ENCODE results near the gene NCOR1.

The NCOR1 gene

DNA sequence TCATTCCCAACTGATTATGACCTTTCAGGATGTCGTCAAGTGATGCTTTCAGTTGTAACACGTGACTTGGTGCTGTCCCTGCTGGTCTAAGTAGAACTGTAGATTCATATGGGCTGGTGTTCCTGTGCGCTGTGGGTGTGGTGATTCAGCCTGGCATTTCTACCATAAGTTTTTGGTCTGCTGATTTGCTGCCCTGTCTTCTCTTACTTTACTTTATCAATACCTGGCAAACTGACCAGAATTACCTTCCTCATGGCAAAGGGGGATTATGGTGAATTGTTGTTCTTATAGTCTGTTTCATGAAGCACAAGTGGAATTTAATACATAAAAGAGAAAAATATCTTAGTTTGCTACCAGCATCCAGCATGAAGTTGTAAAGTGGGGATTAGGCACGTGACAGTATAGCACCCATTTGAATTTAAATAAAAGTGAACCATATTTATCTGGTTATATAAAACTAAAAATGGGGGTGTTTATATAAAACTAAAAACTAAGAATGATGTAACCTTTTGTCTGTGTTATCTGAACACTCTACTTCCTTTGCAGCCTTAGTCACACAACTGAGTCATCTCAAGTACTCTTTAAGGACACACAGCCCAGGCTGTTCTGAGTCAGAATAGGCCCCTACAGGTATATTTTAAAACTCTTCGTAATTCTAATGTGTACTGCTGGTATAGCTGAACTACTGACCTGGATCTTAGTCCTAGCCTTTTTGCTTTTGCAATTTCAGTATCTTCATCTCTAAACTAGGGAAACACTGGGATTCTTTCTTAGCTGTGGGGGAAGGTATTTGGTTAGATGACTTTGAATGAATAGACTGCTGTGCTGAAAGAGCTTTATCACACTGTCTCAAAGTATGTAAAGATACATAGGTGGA, 187.4 kb downstream of the NCOR1 start:
- peak; percentile 80 for DNase-seq (ENCODE audit: low read depth)

DNA sequence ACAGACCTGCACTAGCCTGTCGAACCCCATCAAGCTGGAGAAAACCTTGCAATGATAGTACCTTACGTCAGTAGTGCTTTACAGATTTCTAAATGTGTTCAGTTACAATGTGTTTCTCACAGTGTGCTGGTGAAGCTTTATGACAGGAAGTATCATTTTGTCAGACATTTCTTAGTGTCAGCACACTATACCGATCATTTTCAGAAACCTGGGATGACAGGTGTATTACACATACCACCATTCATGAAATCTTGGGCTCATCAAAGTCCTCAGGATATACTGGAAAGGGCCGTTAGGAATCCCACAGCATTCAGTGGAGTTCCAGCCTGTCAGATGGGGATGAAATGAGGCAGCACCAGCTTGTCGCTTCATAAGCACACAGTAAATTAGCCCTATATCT, 188.4 kb downstream of the NCOR1 start:
- no peak for DNase-seq (ENCODE audit: low read depth)

DNA sequence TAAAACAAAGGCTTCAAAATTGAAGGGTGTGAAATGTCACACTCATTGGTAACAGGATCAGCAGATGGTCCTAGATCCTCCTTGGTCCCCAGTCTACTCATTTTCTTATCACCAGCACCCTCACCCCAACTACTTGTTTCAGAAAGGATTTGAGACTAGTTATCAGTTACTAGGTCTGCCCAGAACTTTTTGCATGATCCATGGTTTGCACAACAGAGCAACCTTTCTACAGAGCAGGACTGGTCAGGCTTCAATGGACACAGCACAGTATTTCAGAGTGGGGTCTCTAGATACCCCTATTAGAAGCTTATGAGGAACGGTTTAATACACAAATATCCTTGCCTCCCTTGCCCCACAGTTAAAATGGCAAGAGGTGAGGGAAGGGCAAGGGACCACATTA, 190.1 kb downstream of the NCOR1 start:
- no peak for DNase-seq (ENCODE audit: low read depth)

DNA sequence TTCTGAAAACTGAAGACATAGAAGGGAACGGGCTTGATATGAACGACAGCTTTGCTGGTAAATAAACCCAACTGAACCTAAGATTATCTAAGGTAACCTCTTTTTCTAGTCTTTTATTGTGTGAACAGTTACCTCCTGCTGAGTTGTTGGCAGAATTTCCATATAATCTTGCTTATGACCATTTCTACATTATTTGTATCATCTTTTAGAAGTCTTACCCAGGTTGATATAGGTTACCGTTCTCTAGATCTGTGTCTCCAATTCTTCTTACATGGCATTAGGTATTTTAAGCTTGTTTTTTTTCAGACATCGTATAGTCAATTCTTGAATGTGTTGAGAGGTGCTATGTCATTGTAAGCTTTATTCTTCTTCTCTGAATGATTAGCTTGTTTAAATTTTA, 191.5 kb downstream of the NCOR1 start:
- no peak for DNase-seq (ENCODE audit: low read depth)

DNA sequence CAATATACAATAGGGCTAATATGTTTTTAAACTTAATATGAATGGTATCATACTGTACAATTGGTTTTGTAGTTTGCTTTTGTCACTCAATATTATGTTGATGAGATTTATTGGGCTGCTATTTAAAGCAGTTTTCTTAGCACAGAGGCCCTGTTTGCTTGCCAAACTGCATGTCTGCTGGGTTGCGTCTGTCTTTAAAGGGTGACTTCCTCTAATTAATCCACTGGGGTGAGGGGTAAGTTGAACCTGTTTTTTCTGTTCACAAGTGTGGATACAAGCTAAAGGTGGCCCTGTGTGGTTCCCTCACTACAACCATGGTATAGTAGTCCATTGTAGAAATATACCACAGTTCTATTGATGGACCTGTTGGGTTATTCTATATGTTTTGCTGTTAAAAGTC, 196.0 kb downstream of the NCOR1 start:
- DNase-seq (ENCODE audit: low read depth), result no peak

DNA sequence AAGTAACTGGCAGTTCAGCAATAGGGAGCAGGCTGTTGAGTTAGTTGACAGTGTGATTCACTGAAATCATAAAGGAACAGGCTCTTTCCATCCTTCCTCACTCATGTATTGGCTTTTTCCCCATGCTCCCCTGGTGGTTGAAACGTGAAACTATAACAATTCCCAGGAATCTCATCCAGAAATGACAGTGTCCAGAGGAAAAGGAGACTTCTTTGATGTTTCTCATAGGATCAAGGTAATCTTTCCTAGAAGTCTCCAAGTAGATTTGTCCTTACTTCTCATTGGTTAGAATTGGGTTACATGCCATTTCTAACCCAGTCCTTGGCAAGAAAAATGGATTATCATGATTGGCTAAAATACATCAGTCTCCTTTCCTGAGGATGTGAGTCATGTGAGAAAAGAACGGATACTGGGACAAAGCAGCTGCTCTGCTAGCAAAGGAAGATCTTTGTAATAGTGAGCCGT, 201.4 kb downstream of the NCOR1 start:
- peak; percentile 44 for DNase-seq (ENCODE audit: low read depth)

DNA sequence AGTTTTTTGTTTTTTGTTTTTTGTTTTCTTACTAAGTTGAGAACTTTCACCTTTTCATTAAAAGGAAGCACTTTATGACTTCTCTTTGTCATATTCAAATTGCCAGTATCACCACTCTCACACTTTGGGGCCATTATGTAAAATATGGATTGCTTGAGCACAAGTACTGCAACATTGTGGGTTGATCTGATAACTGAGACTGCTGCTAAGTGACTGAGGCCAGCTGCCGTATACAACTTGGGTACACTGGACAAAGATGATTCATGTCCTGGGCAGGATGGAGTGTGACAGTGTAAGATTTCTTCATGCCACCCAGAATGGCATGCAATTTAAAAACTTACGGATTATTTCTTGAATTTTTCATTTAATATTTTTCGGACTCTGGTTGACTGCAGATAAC, 207.9 kb downstream of the NCOR1 start:
- DNase-seq (ENCODE audit: low read depth), result no peak

DNA sequence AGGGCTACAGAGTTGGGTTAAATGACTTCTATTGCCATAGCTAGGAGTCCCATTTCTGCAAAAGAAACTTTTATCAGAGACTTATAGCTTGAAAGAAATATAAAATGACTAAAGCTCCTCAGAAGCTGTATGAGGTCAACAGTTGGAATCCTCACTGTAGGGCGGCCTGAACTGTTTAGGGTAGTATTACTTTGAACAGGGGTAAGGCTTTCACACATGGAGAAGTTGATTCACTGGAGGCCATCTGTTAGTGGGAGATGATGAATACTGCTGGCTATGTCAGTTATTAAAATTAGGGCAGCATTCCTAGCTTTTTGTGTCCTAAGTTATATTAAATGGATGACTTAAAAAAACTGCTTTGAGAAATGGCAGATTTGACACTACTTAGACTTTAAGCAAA, 209.7 kb downstream of the NCOR1 start:
- no peak for DNase-seq (ENCODE audit: low read depth)

DNA sequence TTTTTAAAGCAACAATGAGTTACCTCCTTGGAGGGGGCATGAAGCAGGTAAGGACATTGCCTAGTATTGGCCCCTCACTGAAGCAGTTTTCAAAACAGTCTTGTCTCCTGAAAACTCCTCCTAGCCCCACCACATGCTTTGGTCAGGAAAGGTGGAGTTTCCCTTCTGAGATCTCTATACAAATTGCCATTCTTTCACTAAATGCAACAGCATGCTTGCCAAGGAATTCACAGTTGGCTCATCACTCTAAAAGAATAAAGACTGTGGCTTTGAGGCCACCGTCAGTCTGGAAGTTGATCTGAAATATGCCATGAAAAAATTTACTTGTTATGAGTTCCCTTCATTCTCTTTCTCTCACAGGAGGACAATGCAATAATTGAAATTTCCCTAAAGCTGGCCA, 211.5 kb downstream of the NCOR1 start:
- no peak for DNase-seq (ENCODE audit: low read depth)

DNA sequence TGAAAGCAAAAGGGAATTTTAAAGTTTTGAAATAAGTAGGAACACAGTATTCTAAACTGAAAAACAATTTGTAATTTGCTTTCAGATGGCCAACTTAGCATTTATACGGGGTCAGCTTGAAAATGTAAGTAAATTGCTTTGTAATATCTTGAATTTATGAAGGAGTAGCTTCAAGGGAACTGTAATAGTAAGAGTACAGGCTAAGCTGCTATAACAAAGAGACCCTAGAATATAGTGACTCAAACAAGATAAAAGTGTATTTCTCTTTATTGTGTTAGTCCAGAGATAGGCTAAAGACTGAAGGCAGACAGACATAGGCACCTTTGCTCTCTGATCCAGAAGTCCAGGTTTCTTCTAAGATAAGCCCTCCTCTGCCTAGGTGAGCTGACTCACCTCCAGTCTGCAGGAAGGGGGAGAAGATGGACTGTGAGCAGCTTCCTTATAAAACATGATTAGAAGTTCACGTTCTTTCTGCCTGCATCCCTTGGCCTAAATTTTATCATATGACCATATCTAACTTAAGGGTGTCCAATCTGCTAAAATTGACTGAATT, 212.6 kb downstream of the NCOR1 start:
- DNase-seq (ENCODE audit: low read depth), result no peak

DNA sequence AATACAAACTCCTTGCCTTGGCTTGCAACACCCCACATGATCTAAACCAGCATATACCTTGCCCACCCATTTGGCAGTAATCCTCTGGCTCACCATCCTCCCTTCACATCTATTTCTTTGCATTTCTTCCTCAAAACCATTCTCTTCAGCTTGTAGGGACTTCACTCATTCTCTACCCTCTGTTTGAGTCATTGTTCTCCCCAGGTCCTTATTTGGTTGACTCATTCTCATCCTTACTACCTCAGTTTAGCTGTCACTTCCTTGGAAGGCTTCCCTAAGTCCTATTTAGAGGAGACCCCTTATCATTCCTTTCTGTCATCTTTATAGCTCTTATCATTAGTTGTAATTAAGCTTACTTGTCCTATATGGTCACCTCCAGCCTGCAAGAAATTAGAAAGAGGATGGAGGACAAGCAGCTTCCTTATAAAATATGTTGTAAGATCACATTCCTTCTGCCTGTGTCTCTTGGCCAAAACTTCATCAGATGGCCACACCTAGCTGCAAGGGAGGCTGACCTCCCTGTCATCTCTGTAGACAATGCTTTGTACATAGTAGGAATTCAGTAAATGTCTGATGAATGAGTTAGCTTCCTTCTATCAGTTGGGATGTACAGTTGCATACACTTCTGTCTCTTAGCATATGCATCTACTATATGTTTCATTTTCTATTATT, 214.0 kb downstream of the NCOR1 start:
- DNase-seq (ENCODE audit: low read depth), result no peak

DNA sequence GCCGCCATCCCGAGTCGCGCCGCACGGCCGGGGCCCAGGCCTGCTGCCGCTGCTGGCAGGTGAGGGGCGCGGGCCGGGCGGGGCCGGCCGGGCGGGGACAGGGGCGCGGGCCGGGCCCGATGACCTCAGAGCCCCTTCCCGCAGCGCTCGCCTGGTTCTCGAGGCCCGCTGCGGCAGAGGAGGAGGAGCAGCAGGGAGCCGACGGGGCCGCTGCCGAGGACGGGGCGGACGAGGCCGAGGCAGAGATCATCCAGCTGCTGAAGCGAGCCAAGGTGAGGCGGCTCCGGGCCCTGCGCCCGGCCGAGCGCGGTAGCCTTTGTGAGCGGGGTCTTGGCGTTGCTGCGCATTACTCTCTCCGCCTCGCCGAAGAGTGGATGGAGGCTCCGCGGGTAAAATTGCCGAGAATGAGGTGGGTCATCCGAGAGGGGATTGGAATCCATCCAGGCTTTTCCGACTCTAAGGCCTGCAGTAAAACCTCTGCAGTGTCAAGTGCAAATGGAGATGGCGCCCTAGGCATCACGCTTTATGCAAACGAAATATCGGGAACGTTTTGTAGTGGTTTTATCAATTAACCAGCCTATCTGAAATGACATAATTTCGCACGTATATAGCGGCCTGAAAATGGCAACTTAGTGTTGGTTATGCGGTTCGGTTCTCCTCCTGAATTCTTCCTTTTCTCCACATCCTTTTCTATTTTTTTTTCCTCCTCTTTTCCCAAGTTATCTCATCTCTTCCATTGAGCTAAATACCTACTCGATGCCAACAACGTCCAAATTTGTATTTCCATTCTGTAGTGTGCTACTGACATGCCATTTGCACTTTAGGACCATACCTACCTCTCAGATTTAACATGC, 215.1 kb downstream of the NCOR1 start:
- no peak for DNase-seq (ENCODE audit: low read depth)

DNA sequence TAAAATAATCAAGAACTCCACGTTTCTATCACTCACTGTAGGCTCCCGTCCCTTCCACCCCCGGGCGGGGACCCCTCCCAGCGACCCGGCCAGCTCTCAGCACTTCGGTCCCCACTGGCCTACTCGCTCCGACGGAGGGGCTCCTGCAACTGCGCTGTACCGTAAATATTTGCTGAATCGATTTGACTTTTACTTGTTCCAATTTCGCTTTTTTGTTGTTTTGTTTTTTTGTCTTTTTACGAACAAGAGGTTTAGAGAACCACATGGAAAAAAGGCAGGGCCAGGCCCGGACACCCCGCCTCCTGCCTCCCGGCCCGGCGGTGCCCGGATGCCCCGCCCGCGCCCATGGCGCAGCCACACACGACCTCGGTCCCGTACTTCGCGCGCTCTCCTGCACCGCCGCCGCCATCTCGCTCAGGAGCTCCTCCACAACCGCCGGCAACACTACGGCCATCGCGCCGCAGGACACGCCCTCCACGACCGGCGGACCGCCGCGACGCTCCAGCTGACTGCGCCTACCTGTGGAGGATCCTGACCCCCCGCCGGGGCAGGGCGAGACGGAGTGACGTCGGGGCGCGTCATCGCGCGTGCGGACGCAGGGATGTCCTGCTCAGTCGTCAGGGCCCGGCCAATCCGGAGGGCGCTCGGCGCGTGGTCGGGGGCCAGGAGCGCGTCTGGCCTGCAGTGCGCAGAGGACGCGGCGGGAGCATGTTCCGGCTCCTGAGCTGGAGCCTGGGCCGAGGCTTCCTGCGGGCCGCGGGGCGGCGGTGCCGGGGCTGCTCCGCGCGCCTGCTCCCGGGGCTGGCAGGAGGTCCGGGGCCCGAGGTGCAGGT, 216.0 kb downstream of the NCOR1 start, which contains the start of the genes TTC19 and ZSWIM7:
TTC19 (plus strand) TSS at position 684 of the 833 bp plus-strand sequence; CDS start at position 709, 25 bp downstream.
ZSWIM7 (minus strand) TSS at position 564 of the 833 bp plus-strand sequence; CDS start at position 454, 110 bp downstream.
- peak; percentile 79 for DNase-seq (ENCODE audit: low read depth)

DNA sequence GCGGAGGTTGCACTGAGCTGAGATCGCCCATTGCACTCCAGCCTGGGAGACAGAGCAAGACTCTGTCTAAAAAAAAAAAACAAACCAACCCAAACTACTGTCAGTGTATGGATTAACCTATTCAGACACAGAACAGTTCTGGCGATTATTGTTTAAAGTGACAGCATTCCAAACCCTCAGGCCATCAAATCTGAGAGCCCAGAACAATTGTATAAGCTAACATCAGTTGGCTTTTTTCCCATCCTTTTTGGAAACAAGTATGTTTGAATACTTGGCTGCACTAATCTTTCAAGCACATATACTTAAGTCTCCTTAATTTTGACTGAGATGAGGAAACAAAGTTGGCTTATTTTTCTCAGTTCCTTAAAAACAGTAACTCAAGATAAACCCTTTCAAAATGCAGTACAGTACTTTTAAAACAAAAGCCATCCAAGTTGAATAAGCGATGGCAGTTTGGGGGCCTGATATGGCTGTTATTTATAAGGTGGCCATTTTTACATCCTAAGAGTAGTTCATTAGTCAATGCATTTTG, 217.2 kb downstream of the NCOR1 start:
- no peak for DNase-seq (ENCODE audit: low read depth)

DNA sequence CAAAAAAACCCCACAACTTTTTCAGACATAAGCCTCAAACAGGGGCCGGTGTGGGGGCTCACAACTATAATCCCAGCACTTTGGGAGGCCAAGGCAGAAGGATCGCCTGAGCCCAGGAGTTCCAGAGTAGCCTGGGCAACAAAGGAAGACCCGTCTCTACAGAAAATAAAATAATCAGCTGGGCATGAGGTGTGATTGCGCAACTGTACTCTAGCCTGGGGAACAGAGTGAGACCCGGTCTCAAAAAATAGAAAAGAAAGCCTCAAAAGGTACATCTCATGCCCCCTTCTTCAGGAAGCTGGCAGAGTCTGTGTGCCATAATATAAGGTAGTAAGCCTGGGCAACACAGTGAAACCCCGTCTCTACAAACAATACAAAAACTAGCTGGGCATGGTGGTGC, 219.0 kb downstream of the NCOR1 start:
- DNase-seq (ENCODE audit: low read depth), result no peak

DNA sequence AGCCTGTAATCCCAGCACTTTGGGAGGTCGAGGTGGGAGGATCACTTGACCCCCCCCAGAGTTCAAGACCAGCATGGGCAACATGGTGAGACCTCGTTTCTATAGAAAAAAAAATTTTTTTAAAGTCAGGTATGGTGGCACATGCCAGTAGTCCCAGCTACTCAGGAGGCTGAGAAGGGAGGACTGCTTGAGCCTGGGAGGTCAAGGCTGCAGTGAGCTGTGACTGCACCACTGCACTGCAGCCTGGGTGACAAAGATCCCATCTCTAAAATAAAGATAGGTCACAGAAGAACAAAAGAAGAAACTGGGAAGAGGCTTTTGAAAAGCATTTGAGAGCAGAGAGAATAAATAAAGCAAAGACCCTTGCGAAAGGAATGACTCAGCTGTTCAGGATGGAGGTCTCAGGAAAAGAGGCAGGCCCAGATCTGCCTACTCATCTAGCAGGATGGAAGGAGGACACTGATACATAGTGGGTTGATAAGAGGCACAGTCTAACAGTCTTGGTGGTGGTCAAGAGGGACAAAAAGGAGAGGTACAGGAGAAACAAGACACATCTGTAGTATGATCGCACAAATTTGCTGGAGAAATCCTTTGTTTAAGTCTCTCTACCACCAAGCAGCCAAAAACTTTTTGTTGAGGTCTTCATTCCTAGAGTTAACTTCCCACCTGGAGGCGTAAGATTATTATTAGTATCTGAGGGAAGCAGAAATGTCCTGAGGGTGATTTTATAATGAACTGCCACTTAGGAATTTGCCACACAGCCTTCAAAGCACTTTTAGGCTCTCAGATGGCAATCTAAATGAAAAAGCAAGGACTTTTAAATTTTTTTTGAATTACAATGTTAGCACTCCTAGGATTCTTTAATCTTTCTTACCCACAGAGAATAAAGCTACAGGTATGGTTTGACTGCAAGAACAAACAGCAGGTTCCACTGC, 233.4 kb downstream of the NCOR1 start:
- DNase-seq (ENCODE audit: low read depth), result no peak

DNA sequence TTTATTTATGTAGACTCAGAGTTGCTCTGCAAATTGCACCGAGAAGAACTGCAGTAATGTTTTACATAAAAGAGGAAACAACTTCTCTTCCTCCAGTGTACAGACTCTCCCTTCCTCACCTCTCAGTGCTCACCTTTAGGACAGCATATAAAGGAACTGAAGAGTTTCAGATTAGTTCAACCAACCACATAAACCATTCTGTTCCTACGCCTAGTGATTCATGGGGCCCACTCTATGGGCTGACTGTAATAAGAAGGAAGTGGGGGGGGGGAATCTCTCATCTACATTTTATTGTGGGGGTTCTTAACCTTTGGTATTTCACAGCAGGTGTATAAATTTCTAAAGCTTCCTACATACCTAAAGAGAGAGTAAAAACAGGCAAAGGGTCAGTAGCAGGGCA, 234.1 kb downstream of the NCOR1 start:
- no peak for DNase-seq (ENCODE audit: low read depth)

Data from GM04504 (cell line).